GF-D8 (cell line): ENCODE measurements around the gene PHC2.

Experiments
- DNase-seq: peaks from one replicate; lab custom pipeline; 2025; lab: John Stamatoyannopoulos, UW

Gene PHC2

GRCh38 chr1:33369764-33370163, 61.1 kb downstream of the PHC2 start:
- no peak for DNase-seq

GRCh38 chr1:33369081-33369480, 61.8 kb downstream of the PHC2 start:
- no peak for DNase-seq

DNA sequence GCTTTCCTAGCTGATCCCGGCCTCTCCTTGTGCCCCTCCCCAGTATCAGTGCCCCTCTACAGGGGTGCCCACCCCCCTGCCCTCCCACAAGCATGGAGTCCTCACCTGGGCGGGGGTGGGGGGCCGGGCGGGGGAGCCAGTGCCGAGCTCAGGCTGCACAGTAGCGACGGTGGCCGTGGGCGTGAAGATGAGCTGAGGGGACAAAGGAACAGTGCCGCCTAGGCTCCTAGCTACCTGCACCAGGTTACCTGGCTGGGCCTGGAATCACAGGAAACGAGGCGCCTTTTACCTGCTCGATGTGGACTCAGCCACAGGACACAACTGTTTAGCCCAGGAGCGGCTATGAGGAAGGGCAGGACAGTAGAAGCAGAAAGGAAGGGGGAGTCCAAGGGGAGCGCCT, 62.5 kb downstream of the PHC2 start:
- DNase-seq: no peak

GRCh38 chr1:33367485-33368405, 63.1 kb downstream of the PHC2 start:
- no peak for DNase-seq

- no peak for DNase-seq
These were observed 64.0 kb downstream of the PHC2 start for GRCh38 chr1:33366762-33367484.

DNA sequence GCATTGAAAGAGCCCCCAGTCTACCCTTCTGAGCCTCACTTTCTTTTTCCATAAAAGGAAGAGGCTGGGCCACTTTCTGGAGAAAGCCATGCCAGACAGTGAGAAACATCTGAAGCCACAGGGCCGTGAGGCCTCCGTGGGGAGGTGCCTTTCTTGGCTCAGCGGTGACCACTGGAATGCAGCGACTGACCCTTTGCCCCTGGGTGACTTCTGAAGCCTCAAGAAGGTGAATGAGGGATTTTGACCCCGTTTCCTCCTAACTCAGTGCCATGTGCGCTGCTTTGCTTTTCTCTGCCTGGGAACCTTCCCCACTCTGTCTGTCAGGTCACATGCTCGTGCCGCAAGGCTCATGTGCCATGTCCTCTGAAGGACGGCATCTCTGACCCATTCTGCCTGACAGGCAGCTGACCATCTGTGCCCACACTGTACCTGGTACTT, 65.3 kb downstream of the PHC2 start:
- no peak for DNase-seq

- DNase-seq: no peak
These were observed 66.4 kb downstream of the PHC2 start for GRCh38 chr1:33364565-33364918.

DNA sequence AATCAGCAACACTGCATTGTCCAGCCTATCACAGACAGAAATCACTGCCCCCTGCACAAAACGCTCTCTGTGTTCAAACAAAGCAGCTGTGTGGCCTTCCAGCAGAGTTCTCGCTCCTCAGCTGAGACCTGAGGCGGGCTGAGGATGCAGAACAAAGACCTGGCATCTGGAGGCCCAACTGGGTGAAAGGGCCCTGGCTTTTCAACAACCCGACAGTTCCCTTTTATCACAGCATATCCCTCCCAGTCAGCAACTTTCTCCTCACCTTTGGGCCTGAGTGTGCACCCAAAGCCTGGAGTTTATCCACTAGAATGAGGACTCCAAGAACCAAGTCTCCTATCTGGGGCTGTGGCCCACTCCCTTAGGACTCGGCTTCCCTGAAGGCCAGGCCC, 67.4 kb downstream of the PHC2 start:
- no peak for DNase-seq

DNA sequence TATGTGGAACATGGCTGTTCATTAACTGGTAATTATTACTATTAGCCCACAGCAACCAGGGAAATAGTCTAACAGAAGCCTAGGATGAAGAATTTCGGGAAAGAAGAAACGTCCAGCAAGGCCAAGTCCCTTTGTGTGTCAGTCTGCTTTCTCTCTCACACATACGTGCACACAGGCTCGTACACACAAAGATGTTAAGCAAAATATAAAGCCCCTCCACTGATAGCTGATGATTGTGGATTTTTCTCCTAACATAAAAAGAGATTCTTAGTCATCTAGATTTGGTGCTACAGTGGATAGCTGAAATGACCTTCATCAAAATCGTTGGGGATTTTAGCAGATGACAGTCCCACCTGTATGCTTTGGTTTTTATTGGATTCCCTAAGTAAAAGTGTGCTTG, 67.9 kb downstream of the PHC2 start:
- DNase-seq: no peak

GRCh38 chr1:33361532-33362235, 69.2 kb downstream of the PHC2 start:
- DNase-seq: peak; percentile 19

GRCh38 chr1:33360367-33360766, 70.5 kb downstream of the PHC2 start:
- no peak for DNase-seq

- no peak for DNase-seq
These were observed 71.0 kb downstream of the PHC2 start for GRCh38 chr1:33359931-33360330.

- no peak for DNase-seq
These were observed 71.9 kb downstream of the PHC2 start for GRCh38 chr1:33358795-33359503.

DNA sequence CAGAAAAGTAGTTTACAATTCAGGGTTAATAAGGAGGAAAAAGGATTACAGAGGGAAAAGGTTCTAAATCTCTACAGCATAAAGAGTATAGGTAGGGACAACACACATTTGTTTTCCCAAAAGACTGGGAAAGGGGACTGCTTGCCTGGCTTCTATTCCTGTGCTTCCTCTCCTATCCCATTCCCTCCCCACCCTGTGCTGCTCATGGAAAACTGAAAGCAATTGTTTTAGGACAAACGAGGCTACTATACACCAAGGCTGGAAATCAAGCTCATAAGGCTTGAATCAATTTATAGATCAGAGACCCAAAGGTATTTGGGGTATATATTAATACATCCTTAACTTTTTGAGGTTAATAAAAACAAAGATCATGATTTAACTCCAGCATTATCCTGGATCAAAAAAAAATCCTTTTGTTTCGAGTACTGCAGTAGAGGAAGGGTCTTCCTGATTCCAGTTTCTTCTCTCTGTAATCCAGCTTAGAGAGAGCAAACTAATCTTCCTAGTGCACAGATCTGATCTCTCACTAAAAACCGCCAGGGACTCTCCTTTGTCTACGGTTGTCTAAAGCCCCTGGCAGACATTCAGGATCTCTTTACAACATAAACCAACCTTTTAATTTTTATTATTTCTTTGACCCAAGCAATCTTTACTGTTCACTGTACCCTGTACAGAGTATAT, 72.6 kb downstream of the PHC2 start:
- no peak for DNase-seq

GRCh38 chr1:33357099-33357498, 73.8 kb downstream of the PHC2 start:
- no peak for DNase-seq

GRCh38 chr1:33354707-33355316, 76.1 kb downstream of the PHC2 start:
- DNase-seq: no peak

- no peak for DNase-seq
These were observed 77.4 kb downstream of the PHC2 start for GRCh38 chr1:33353531-33353930.

- DNase-seq: no peak
These were observed 79.6 kb downstream of the PHC2 start for GRCh38 chr1:33351281-33351660.

DNA sequence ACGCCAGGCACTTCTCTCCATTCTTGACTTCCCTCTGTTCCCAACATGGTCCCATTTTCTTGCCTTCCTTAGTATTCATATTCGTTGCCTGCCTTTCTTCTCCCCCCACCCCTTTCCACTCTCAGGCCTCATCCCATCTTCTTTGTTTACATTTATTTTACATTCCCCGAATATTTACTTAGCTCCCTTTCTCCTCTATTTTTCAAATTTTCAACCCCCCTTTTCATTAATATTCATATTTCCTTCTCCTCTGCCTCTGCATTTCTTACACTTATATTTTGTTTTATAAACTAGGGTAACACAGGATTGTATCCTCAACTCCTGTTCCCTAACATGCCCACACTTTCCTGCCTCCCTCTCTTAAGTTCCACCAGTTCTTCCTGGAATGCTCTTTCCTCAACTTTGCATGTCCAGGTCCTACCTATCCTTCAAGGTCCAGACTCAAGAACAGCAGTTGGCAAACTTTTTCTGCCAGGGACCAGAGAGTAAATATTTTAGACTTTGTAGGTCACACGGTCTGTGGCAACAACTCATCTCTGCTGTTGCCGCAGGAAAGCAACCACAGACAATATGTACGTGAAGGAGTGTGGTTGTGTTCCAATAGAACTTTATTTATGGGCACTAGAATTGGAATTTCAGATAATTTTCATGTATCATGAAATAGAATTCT, 80.1 kb downstream of the PHC2 start:
- no peak for DNase-seq

- peak; percentile 69 for DNase-seq
These were observed 80.9 kb downstream of the PHC2 start for GRCh38 chr1:33349778-33350610.
